ENCODE measurements around the gene SLC25A18.
"Not testable (repeated sequence)": the region's sequence is repeated elsewhere in the genome, so short reads cannot be mapped to it uniquely, and the experiment has no call there.

SLC25A18 gene, protein sequence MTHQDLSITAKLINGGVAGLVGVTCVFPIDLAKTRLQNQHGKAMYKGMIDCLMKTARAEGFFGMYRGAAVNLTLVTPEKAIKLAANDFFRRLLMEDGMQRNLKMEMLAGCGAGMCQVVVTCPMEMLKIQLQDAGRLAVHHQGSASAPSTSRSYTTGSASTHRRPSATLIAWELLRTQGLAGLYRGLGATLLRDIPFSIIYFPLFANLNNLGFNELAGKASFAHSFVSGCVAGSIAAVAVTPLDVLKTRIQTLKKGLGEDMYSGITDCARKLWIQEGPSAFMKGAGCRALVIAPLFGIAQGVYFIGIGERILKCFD

DNA sequence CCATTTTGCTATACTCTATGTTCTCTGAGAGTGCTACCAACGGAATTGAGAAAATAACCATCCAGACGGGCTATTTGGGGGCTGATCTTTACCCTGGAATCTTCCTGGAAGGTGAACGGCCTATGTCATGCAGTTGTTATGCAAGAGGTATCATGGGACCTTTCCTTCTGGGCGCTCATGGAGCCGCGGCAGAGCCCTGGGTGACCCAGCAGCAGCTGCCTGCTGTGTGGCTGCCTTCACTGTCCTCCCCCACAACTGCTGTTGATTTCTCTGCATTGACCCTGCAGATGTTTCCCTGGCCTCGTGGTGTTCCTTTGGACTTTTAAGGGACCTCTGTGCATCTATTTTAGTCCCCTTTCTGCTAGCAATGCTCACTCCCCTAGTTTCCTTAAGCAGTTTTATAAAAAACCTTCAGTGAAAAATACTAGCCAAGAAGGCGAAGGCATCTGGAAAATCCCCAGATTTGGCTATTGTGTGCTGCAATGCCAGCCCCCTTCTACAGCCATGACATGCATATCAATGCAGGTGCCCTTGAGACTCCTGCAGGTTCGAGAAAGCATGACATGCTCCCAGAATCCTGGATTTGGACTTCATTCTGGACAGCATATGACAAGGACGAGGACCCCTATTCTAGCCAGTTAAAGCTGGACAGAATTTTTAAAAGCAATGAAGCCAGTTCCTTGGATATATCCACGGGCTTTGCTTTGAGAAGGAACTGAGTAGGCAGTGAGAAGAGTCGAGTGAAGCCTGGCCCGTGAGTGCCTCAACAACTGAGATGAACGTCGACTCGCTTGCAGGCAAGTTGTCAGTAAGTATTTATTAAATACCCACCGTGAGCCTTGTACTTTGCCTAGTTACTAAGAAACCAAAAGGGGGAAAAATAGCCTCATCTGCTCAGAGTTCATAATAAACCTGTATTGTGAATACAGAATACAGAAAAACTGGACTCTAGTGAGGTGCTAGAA, at the start of gene SLC25A18:
Gene SLC25A18, plus strand, starts transcription at position 593 of the 965 bp plus-strand sequence. CDS start 16,447 bp downstream, outside the sequence.
- no peak for DNase-seq

DNA sequence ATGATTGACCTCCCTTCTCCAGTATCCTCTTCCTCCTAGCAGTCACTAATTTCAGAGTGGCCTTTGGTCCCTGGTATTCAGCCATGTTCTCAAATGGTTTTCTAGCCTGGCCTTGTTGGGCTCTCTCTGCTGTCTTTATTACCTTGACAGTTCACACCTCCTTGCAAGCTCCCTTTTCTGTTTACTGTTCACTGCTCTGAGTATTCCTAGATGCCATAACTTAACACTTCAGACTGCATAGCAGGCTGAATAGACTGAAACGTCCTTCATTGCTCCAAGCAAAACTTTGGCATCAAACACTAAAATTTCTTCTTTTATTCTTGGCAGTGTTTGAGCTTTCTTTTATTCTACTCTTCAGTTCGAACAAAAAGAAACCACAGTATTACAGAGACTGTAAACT, 49.7 kb upstream of the SLC25A18 start:
- no peak for DNase-seq

DNA sequence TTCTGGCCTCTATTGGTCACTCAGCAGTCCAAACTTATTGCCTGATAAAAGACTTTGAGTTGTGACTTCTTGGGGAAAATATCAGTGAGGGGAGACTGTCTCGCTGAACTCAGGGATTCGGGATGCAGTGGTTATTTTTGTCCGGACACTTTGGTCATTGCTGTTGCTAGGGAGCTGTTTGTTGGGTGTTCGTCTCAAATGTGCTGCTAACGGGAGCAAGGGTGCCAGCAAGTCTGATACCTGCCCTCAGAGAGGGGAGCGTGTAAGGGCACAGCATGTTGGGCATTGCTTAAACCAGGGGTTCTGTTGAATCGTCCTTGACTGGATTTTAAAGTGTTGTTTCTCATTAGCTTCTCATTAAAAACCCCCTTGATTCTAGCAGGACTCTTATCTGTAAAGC, 49.2 kb upstream of the SLC25A18 start:
- DNase-seq, result no peak

DNA sequence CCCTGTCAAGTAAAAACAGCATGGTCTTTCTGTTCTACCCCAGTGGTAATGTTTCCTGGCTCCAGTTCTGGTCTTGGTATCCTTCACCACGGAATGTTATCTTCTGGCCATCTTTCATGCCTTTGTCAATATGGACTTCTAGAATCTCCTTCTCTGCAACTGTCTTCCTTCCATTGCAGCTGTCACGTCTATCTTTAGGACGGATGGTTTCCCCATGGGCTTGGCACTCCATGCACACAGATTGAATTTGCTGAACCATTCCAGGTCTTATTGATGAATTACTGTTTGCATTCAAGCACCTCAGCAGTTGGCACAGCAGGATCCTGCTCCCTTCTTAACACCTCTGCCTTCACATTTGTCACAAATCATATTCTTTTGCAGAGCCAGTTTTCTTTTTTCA, 44.9 kb upstream of the SLC25A18 start:
- DNase-seq, result no peak

DNA sequence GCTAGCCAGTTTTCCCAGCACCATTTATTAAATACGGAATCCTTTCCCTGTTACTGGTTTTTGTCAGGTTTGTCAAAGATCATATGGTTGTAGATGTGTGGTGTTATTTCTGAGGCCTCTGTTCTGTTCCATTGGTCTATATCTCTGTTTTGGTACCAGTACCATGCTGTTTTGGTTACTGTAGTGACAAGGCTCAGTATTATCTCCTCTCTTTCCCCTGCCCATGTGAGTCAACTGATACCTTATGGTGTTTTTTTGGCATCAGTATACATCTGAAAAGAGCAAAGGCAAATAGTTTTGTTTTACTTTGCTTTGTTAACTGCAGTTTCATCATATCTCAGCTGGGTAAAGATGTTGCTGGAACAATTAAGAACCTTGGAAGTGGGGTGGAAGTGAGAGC, 41.3 kb upstream of the SLC25A18 start:
- not testable (repeated sequence) for DNase-seq

DNA sequence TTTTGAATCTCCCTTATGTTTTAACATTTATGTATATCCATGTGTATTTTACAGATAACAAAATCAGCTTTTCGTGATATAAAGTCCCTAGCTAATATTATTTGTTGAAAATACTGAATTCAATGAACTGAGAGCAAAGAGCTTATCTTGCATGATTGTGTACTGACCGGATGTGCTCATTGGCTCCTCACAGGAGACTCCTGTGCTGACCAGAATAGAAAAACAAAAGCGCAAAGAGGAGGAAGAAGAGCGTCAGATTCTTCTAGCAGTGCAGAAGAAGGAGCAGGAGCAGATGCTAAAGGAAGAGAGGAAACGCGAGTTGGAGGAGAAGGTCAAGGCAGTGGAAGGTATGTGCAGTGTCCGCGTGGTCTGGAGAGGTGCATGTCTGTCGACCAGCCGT, 39.4 kb upstream of the SLC25A18 start:
- no peak for DNase-seq

DNA sequence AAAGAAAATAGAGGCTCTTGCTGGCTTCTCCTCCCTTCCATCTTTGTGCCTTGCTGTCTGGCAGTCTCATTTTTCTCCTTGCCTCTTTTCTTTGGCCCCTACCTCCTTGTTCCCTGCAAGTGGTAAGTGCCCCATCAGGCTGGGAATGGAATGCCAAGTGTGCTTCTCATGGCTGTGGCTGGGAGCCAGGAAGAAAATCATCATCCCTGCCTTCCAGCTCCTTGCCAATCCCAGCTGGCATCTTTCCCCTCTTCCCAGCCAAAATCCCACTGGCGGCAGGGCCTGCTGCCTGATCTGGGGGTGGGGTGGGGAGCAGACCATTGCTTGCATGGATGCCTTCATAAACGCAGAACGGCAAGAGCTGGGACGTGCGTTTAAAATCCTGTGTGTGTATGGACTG, 27.0 kb upstream of the SLC25A18 start:
- no peak for DNase-seq

DNA sequence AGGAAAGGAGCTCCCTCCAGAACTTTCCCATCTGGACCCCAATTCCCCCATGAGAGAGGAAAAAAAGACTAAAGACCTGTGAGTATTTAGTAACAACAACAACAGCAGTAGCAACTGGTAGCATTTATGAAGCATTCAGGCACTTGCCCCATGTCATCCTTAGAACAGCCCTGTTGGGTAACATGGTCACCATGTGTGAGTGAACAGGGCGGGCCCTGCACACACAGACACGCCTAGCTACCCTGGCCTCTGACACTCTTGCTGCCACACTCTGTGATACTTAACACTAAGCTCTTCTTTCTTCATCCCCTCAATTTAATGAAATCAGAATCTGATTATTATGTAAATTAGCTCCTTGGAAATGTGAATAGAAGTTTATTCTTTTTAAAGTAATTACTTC, 26.1 kb upstream of the SLC25A18 start:
- DNase-seq, result no peak

DNA sequence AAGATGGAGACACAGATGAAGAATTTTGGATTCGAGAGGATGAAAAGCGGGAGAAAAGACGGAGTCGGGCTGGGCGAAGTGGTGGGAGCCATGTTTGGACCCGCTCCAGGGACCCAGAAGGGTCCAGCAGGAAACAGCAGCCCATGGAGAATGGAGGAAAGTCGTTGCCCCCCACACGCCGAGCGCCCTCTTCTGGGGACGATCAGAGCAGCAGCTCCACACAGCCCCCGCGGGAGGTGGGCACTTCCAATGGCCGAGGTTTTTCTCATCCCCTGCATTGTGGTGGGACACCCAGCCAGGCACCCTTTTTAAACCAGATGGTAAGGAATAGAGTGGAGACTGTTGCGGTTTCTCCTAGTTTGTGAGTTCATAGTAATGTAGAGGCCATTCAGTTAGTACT, 22.8 kb upstream of the SLC25A18 start:
- no peak for DNase-seq

DNA sequence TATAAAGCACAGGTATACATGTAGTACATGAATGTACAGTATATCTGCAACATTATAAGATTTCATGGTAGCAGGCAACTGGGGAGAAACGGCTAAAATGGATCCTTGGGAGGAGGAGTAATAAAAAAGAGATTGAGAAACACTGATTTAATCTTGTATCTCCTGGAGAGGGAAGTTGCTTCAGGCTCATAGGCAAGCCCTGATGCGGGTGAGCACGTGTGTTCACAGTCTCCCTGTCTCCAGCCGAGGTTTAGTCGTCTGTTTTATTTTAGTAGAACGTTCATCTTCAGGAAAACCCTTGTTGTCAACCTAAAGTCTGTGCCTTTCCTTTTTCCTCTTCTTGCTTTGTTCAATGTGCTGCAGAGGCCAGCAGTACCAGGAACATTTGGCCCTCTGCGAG, 21.8 kb upstream of the SLC25A18 start:
- no peak for DNase-seq

DNA sequence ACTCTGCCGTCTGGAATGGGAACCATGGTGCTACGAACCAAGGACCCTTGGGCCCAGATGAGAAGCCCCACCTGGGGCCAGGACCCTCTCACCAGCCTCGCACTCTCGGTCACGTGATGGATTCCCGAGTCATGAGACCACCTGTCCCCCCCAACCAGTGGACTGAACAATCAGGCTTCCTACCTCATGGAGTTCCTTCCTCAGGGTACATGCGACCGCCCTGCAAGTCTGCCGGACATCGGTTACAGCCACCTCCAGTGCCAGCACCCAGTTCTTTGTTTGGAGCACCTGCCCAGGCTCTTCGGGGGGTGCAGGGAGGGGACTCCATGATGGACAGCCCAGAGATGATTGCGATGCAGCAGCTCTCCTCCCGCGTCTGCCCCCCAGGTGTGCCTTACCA, 20.8 kb upstream of the SLC25A18 start:
- no peak for DNase-seq

DNA sequence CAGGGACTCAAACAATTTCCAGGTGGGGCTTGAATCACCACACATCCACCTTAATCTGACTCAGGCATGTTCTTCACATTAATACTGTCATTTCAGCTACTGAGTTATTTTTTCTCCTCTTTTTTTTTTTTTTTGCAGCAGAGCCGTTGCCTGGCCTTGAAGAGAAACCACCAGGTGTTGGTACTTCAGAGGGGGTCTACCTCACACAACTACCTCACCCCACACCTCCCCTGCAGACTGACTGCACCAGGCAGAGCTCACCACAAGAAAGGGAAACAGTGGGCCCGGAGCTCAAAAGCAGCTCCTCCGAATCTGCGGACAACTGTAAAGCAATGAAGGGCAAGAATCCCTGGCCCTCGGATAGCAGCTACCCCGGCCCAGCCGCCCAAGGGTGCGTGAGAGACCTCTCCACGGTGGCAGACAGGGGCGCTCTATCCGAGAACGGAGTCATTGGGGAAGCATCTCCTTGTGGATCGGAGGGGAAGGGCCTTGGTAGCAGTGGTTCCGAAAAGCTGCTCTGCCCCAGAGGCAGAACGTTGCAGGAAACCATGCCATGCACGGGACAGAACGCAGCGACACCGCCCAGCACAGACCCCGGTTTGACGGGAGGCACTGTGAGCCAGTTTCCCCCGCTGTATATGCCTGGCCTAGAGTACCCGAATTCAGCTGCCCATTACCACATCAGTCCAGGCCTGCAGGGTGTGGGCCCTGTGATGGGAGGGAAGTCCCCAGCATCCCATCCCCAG, 15.1 kb upstream of the SLC25A18 start:
- DNase-seq, result no peak

DNA sequence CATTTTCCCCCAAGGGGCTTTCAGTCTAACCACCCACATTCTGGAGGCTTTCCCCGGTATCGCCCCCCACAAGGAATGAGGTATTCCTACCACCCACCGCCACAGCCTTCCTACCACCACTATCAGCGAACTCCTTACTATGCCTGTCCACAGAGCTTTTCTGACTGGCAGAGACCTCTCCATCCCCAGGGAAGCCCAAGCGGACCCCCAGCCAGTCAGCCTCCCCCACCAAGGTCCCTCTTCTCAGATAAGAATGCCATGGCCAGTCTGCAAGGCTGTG, 14.6 kb upstream of the SLC25A18 start:
- DNase-seq, result no peak

DNA sequence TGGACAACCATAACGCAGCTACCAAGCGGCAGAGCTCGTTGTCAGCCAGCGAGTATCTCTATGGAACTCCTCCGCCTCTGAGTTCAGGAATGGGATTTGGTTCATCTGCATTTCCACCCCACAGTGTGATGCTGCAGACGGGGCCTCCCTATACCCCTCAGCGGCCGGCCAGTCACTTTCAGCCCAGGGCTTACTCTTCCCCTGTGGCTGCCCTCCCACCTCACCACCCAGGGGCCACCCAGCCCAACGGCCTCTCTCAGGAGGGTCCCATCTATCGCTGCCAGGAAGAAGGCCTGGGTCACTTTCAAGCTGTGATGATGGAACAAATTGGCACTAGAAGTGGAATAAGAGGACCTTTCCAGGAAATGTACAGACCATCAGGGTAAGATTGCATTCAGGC, 14.1 kb upstream of the SLC25A18 start:
- DNase-seq, result no peak

DNA sequence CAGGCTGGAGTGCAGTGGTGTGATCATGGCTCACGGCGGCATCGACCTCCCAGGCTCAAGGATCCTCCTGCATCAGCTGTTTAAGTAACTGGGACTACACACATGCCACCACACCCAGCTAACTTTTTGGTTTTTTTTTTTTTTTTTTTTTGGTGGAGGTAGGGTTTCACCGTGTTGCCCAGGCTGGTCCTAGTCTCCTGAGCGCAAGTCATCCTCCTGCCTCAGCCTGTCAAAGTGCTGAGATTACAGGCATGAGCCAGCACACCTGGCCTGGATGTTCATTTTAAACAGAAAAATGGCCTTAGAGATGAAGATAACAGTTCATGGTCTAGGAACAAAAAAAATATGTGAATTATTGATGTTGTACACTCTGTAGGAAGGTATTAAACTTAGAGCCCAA, 13.6 kb upstream of the SLC25A18 start:
- DNase-seq, result no peak

DNA sequence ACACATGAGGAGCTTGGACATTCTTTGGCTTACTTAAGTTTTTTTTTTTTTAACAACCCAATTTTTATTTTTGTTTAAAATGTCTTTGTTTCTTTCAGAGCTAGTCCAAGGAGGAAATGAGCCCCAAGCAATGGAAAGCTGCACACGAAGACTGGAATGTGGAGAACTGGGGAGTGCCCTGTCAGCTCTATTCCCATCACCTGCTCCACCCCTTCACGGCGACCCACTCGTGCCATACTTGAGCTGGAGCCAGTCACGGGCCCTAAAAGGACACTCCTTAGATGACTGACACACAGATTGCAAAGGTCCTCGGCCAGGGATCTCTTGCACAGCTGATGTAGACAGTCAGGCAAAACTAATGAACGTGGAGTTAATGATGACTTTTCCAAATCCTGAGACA, 10.6 kb upstream of the SLC25A18 start:
- DNase-seq, result no peak

DNA sequence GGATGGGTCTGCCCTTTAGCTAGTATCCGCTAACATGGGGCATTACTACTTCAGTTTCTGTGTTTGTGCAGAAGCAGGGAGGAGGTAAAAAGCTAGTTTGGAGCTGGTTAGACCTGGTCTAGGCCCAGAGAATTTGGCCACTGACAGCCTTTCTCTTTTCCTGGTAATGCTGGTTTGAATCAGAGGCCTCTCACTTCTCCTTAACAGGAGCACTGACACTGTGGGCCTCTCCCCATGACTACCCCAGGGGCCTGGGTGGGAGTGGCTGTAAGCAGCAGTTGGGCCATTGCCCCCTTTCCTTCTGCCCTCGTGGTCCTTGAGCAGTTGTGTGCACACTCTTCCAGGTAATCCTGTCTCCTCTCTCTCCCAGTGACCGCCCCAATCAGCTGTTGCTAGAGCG, 8.5 kb upstream of the SLC25A18 start:
- no peak for DNase-seq

DNA sequence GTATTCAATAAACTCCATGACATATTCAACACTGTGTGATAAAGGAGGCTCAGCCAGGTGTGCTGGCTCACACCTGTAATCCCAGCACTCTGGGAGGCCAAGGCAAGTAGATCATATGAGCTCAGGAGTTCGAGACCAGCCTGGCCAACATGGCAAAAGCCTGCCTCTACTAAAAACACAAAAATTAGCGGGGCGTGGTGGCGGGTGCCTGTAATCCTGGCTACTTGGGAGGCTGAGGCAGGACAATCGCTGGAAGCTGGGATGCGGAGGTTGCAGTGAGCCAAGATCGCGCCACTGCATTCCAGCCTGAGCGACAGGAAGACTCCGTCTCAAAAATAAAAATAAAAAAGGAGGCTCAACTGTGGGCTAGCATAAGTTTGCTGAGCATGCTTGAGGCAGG, 4.1 kb upstream of the SLC25A18 start:
- DNase-seq, result no peak

DNA sequence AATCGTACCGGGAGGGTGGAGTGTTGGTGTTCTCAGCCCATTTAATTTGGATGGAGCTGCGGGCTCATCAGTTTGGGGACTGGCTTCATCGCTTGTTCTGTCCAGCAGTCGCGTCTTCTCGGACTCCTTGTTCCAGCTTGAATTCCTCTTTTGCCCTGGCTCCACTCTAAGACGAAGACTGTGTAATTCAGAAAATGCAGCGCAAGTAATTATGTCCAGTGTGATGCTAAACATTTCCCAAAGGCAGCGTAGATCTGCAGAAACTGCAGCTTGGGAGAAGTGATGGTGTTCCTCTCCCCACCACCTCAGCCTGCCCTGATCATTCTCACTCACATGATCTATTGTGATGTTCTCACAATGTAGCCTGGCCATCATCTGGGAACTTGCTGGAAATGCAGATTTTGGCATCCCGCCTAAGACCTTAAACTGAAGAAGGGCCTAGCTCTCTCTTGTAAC, 666 bp downstream of the SLC25A18 start:
- DNase-seq, result no peak

DNA sequence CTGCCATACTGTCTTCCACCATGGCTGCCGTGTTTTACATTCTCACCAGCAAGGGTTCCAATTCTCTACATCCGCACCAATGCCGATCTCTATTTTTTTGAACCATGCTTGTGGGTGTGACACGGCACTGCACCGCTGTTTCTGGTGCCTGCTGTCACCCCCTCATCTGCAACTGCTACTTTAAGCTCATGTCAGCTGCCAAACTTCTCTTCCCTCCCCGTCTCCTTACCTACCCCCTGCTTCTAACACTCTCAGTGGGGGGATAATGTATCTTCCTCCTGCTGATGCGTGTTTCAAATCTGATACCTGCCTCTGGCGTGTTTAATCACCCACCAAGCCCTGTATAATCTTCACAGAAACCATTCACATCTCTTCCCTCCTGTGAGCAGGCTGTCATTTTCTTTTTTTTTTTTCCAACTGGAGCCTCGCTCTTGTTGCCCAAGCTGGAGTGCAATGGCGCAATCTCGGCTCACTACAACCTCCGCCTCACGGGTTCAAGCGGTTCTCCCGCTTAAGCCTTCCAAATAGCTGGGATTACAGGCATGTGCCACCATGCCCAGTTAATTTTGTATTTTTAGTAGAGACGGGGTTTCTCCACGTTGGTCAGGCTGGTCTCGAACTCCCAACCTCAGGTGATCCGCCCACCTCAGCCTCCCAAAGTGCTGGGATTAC, 2.9 kb downstream of the SLC25A18 start:
- DNase-seq, result not testable (repeated sequence)

DNA sequence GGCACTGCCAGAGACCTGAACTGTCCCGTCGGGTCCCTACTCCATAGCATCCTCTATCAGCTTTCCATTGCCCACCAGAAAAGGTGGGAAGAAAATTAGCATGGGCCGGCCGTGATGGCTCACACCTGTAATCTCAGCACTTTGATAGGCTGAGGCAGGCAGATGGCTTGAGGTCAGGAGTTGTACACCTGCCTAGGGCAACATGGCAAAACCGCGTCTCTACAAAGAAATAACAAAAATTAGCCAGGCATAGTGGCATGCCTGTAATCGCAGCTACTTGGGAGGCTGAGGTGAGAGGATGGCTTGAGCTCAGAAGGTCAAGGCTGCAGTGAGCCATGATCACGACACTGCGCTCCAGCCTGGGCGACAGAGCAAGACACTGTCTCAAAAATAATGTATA, 3.5 kb downstream of the SLC25A18 start:
- DNase-seq, result no peak

DNA sequence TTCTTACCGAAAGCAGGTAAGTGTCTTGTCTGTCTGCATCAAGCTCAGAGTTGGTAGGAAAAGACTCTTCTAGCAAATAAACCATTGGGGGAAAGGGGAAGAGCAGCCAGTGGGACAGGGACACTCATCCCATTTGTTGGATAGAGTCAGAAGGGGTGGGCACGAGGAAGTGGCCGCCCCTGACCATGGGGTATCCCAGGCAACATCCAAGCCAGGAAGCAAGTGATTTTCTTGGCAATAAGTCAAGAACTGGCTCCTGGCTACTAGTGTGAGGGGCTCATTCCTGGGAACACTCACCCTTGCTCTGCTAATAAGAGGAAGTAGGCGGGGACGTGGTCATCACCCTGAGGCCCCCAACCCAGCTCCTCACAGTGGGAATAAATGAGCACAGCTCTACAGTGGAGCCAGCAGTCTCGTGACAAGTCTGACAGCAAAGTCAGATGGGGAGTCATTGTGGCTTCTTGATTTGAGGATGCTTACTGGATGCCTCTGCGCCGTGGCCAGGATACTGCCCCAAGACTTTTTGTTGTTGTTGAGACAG, 6.7 kb downstream of the SLC25A18 start:
- no peak for DNase-seq
